Peyer's patch (tissue), 4 donors: ENCODE results near the gene CNTN4. TPM values are rescaled to one million over a fixed set of nuclear protein-coding genes. Genes with fewer than 3 reads are reported as not detected.

Experiments used
- DNase-seq, 3 donors: peaks; one replicate each; pipeline ENCODE4 v3.0.0-alpha.2; 2017 to 2019
- H3K27ac ChIP-seq, 4 donors: fragments of 200-600 bp; sonication (generic); one replicate each; pipeline ENCODE4 v1.5.1; 2016 to 2019
- H3K27me3 ChIP-seq, 2 donors: fragments of 200-600 bp; sonication (generic); one replicate each; pipeline ENCODE4 v1.5.1; 2019
- H3K36me3 ChIP-seq, 3 donors: fragments of 200-600 bp; sonication (generic); one replicate each; pipeline ENCODE4 v1.5.1; 2016 to 2019
- H3K4me1 ChIP-seq, 4 donors: fragments of 200-600 bp; sonication (generic); one replicate each; pipeline ENCODE4 v1.5.1; 2016 to 2019
- H3K4me3 ChIP-seq, 4 donors: fragments of 200-600 bp; sonication (generic); 1 replicate in 3 of 4; 2 replicates in 1 of 4; pipeline ENCODE4 v1.5.1; 2016 to 2019; ENCODE audit warnings: mild to moderate bottlenecking in 1 of 4
- H3K9me3 ChIP-seq, 4 donors: fragments of 200-600 bp; sonication (generic); one replicate each; pipeline ENCODE4 v1.5.1; 2016 to 2019; ENCODE audit warnings: mild to moderate bottlenecking in 1 of 4
- POLR2A ChIP-seq, 2 donors: fragments of 450-650 bp; IDR thresholded peaks; one replicate each; pipeline ENCODE4 v1.5.1; 2017; ENCODE audit warnings: antibody characterized with exemption in 2 of 2, mild to moderate bottlenecking in 2 of 2, moderate library complexity in 2 of 2
- total RNA-seq, 4 donors: library from RNA; depleted of rRNA; stranded (reverse); fragments of >200 nt; gene quantifications; one replicate each; pipeline ENCODE4 v1.1.0, GENCODE V29; 2016
- TF ChIP-seq, protein P1 (sequence below), 6 experiments: fragments of 450-650 bp in 4 of 6; fragments of 200-600 bp in 2 of 6; sonication (generic) in 1 of 6; IDR thresholded peaks; one replicate each; pipeline ENCODE4 v1.5.1; 2017 to 2019; ENCODE audit warnings: antibody characterized with exemption in 6 of 6, mild to moderate bottlenecking in 3 of 6, moderate library complexity in 1 of 6

CNTN4 gene
- total RNA-seq, 4 donors from 2014 or later = 5.4 to 31.1 (median 19.9) TPM

DNA sequence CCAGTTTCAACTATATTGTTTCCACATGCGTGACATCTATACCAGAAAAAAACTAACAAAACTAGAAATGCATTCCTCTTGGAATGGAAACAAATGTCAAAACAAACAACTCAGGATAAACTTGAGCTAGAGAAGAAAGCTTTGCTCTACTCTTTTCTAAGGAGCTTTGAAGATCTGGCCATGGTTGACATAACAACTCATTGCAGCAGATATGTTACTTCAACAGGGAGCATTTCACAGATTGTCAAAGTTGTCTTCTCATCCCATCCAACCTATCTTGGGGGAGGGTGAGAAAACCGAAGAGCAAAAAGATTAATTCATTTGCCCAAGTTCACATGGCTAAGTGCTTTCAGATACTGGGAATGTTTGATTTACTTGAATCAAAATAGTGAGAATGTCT is 484.4 kb downstream of the CNTN4 start:
- TF ChIP-seq, protein P1, sequence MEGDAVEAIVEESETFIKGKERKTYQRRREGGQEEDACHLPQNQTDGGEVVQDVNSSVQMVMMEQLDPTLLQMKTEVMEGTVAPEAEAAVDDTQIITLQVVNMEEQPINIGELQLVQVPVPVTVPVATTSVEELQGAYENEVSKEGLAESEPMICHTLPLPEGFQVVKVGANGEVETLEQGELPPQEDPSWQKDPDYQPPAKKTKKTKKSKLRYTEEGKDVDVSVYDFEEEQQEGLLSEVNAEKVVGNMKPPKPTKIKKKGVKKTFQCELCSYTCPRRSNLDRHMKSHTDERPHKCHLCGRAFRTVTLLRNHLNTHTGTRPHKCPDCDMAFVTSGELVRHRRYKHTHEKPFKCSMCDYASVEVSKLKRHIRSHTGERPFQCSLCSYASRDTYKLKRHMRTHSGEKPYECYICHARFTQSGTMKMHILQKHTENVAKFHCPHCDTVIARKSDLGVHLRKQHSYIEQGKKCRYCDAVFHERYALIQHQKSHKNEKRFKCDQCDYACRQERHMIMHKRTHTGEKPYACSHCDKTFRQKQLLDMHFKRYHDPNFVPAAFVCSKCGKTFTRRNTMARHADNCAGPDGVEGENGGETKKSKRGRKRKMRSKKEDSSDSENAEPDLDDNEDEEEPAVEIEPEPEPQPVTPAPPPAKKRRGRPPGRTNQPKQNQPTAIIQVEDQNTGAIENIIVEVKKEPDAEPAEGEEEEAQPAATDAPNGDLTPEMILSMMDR (IDR thresholded peaks at IDR 0.05) = no peak
- TF ChIP-seq POLR2A (IDR thresholded peaks at IDR 0.05) = no peak
- DNase-seq = no peak

GRCh38 chr3:2589336-2589969 is 490.8 kb downstream of the CNTN4 start:
- Histone ChIP-seq H3K36me3 (no peaks in the 10 kb centered on the region), H3K27ac (no peak overlapping the region), H3K4me3 (no peak overlapping the region), H3K9me3 (no peaks in the 10 kb centered on the region), H3K27me3 (no peaks in the 10 kb centered on the region), H3K4me1 (no peaks in the 10 kb centered on the region)
- no peak for DNase-seq
- TF ChIP-seq POLR2A (IDR thresholded peaks at IDR 0.05) = no peak
- TF ChIP-seq, protein P1 (IDR thresholded peaks at IDR 0.05) = no peak

More for the DNA sequence above, 484.4 kb downstream of the CNTN4 start:
- H3K36me3 ChIP-seq = no peaks in the 10 kb centered on the region
- no peak overlapping the region for H3K4me3 ChIP-seq
- H3K9me3 ChIP-seq = no peaks in the 10 kb centered on the region
- H3K27me3 ChIP-seq = no peaks in the 10 kb centered on the region
- no peaks in the 10 kb centered on the region for H3K4me1 ChIP-seq
- no peak overlapping the region for H3K27ac ChIP-seq

DNA sequence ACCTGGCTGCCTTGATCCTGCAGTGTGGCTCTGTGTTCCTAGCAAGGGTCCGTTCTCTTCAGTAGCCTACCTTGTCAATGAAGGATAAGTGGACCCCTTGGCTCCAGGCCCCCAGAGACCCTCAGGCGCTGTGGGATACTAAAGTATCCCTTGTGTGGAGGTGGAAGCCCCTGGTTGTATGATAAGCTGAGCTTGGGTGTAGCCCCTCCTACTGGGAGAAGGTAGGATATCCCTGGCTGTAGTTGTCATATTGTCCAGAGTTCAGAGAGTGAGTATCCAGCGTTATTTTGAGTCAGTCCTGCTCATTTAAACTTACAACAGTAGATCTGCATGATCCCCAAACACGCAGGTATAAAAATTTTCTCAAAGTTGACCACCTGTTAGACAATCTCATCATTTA is 496.8 kb downstream of the CNTN4 start:
- H3K27me3 ChIP-seq = no peaks in the 10 kb centered on the region
- TF ChIP-seq, protein P1 (IDR thresholded peaks at IDR 0.05) = no peak
- no peak for TF ChIP-seq POLR2A (IDR thresholded peaks at IDR 0.05)
- H3K4me3 ChIP-seq = no peak overlapping the region
- H3K27ac ChIP-seq = no peak overlapping the region
- no peak for DNase-seq
- no peaks in the 10 kb centered on the region for H3K4me1 ChIP-seq
- no peaks in the 10 kb centered on the region for H3K9me3 ChIP-seq
- H3K36me3 ChIP-seq = no peaks in the 10 kb centered on the region

DNA sequence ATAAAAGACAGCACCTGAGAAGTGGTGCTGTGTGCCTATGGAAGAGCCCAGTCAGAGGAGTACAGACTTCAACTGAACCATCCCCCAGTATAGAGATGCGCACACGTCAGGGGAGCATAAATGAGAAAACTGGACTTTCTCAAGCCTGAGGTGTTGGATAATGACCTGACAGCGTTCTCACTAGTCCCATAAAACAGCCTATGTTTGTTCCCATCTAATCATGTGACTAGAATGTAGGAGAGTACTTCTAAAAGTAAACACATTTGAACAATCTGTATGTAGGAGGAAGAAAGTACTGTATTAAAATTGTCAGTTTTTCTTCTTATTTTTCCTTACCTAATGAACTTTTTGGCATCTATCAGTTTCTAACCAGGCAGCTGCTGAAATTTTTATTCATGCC is 498.9 kb downstream of the CNTN4 start:
- no peak for TF ChIP-seq POLR2A (IDR thresholded peaks at IDR 0.05)
- TF ChIP-seq, protein P1 (IDR thresholded peaks at IDR 0.05) = no peak
- Histone ChIP-seq H3K36me3 (no peaks in the 10 kb centered on the region), H3K4me3 (no peak overlapping the region), H3K4me1 (no peaks in the 10 kb centered on the region), H3K27ac (no peak overlapping the region), H3K27me3 (no peaks in the 10 kb centered on the region), H3K9me3 (no peaks in the 10 kb centered on the region)
- DNase-seq = no peak

DNA sequence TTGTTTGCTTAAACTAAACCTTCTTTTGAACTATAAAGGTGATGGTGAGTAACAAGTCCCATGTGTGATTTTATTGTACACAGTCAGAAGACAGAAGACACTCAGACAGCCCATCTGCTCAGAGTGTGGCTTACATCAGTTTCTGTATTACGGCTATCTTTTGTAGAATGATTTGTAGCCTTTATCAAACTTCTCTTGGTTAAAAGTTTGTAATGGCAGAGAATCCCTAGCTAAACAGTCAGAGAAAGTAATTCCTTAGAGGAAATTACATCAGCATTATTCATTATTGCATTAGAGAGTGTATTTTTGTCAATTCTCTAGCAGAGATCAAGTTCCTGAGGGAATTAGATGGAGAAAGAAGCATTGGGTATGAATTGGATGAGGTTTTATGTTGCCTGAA is 500.8 kb downstream of the CNTN4 start:
- Histone ChIP-seq H3K36me3 (no peaks in the 10 kb centered on the region), H3K9me3 (no peaks in the 10 kb centered on the region), H3K27ac (no peak overlapping the region), H3K4me1 (no peaks in the 10 kb centered on the region), H3K4me3 (no peak overlapping the region), H3K27me3 (no peaks in the 10 kb centered on the region)
- TF ChIP-seq, protein P1 (IDR thresholded peaks at IDR 0.05) = no peak
- TF ChIP-seq POLR2A (IDR thresholded peaks at IDR 0.05) = no peak
- DNase-seq = no peak
